Loucy (cell line): ENCODE data around the gene PCSK2.

ENCODE experiments used
- H2AFZ ChIP-seq: fragments of 200-600 bp; sonication (generic); 2 replicates; pipeline ENCODE4 v1.6.0; 2016; ENCODE audit warnings: antibody characterized with exemption, mild to moderate bottlenecking, low read length, moderate library complexity
- H3F3A ChIP-seq: fragments of 200-600 bp; 2 replicates; pipeline ENCODE4 v1.6.0; 2016; ENCODE audit warnings: antibody characterized with exemption, low read depth, mild to moderate bottlenecking
- H3K27me3 ChIP-seq: fragments of 200-600 bp; sonication (generic); 2 replicates; pipeline ENCODE4 v1.6.1; 2014; ENCODE audit warnings: low read length, mild to moderate bottlenecking; ENCODE audit not compliant: insufficient read depth, poor library complexity, severe bottlenecking
- H3K36me3 ChIP-seq: fragments of 200-600 bp; sonication (generic); 2 replicates; pipeline ENCODE4 v1.6.1; 2016; ENCODE audit warnings: low read length; ENCODE audit not compliant: insufficient read depth
- H3K4me1 ChIP-seq: fragments of 200-600 bp; sonication (generic); 2 replicates; pipeline ENCODE4 v1.5.1; 2014; ENCODE audit warnings: low read length, mild to moderate bottlenecking; ENCODE audit not compliant: insufficient read depth, poor library complexity, severe bottlenecking
- H3K4me2 ChIP-seq: fragments of 200-600 bp; sonication (generic); 2 replicates; pipeline ENCODE4 v1.6.0; 2014; ENCODE audit warnings: antibody characterized with exemption, low read length, low read depth, mild to moderate bottlenecking; ENCODE audit not compliant: poor library complexity, severe bottlenecking
- H3K4me3 ChIP-seq: fragments of 200-600 bp; sonication (generic); 2 replicates; pipeline ENCODE4 v1.5.1; 2014; ENCODE audit warnings: low read length, mild to moderate bottlenecking, mixed read lengths; ENCODE audit not compliant: poor library complexity, severe bottlenecking
- H3K79me2 ChIP-seq: fragments of 200-600 bp; sonication (generic); 2 replicates; pipeline ENCODE4 v1.6.1; 2014; ENCODE audit warnings: low read length; ENCODE audit not compliant: insufficient read depth
- H3K9ac ChIP-seq: fragments of 200-600 bp; sonication (generic); 2 replicates; pipeline ENCODE4 v1.6.0; 2014; ENCODE audit warnings: mild to moderate bottlenecking, low read depth, low read length, moderate library complexity; ENCODE audit not compliant: poor library complexity, severe bottlenecking
- H3K9me2 ChIP-seq: fragments of 200-600 bp; sonication (generic); replicated peaks from 2 replicates; pipeline ENCODE4 v1.6.1; 2016; ENCODE audit warnings: low read depth, low read length, mixed read lengths
- H3K9me3 ChIP-seq: fragments of 200-600 bp; sonication (generic); 2 replicates; pipeline ENCODE4 v1.6.1; 2014; ENCODE audit warnings: mild to moderate bottlenecking, antibody characterized with exemption, low read length, low read depth; ENCODE audit not compliant: insufficient read depth
- H4K20me1 ChIP-seq: fragments of 200-600 bp; sonication (generic); 2 replicates; pipeline ENCODE4 v1.6.0; 2014; ENCODE audit warnings: antibody characterized with exemption, low read length, mild to moderate bottlenecking; ENCODE audit not compliant: insufficient read depth, poor library complexity, severe bottlenecking
- EZH2phosphoT487 ChIP-seq: fragments of 200-600 bp; IDR thresholded peaks from 2 replicates; pipeline ENCODE4 v1.6.1; 2018; ENCODE audit warnings: antibody characterized with exemption, mild to moderate bottlenecking, moderate library complexity, borderline replicate concordance
- TF ChIP-seq, protein P1 (sequence below): fragments of 200-600 bp; sonication (generic); conservative IDR thresholded peaks from 2 replicates; pipeline ENCODE4 v1.5.1; 2014; ENCODE audit warnings: mild to moderate bottlenecking, antibody characterized with exemption, low read length

PCSK2 gene

GRCh38 chr20:17493173-17493572 is 266.3 kb downstream of the PCSK2 start:
- Histone ChIP-seq H3K79me2 (no peaks in the 10 kb centered on the region), H3K27me3 (no peaks in the 10 kb centered on the region), H3K9me2 (no peaks in the 10 kb centered on the region), H3K36me3 (no peaks in the 10 kb centered on the region), H3F3A (no peaks in the 10 kb centered on the region), H2AFZ (no peak overlapping the region), H3K9ac (no peak overlapping the region), H3K4me3 (no peak overlapping the region), H3K9me3 (no peaks in the 10 kb centered on the region), H3K4me2 (no peak overlapping the region), H4K20me1 (no peaks in the 10 kb centered on the region), H3K4me1 (no peaks in the 10 kb centered on the region)
- no peak for TF ChIP-seq EZH2phosphoT487
- TF ChIP-seq, protein P1, sequence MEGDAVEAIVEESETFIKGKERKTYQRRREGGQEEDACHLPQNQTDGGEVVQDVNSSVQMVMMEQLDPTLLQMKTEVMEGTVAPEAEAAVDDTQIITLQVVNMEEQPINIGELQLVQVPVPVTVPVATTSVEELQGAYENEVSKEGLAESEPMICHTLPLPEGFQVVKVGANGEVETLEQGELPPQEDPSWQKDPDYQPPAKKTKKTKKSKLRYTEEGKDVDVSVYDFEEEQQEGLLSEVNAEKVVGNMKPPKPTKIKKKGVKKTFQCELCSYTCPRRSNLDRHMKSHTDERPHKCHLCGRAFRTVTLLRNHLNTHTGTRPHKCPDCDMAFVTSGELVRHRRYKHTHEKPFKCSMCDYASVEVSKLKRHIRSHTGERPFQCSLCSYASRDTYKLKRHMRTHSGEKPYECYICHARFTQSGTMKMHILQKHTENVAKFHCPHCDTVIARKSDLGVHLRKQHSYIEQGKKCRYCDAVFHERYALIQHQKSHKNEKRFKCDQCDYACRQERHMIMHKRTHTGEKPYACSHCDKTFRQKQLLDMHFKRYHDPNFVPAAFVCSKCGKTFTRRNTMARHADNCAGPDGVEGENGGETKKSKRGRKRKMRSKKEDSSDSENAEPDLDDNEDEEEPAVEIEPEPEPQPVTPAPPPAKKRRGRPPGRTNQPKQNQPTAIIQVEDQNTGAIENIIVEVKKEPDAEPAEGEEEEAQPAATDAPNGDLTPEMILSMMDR = no peak

GRCh38 chr20:17494201-17494600 is 267.4 kb downstream of the PCSK2 start:
- no peak overlapping the region for H2AFZ ChIP-seq
- no peak overlapping the region for H3K4me3 ChIP-seq
- no peaks in the 10 kb centered on the region for H3K4me1 ChIP-seq
- no peaks in the 10 kb centered on the region for H3K79me2 ChIP-seq
- no peaks in the 10 kb centered on the region for H3K9me3 ChIP-seq
- no peaks in the 10 kb centered on the region for H3K27me3 ChIP-seq
- no peaks in the 10 kb centered on the region for H4K20me1 ChIP-seq
- no peaks in the 10 kb centered on the region for H3K9me2 ChIP-seq
- no peak for TF ChIP-seq EZH2phosphoT487
- TF ChIP-seq, protein P1 = no peak
- H3K4me2 ChIP-seq = no peak overlapping the region
- no peak overlapping the region for H3K9ac ChIP-seq
- no peaks in the 10 kb centered on the region for H3F3A ChIP-seq
- no peaks in the 10 kb centered on the region for H3K36me3 ChIP-seq

GRCh38 chr20:17495826-17496225 is 269.0 kb downstream of the PCSK2 start:
- Histone ChIP-seq H3K36me3 (no peaks in the 10 kb centered on the region), H3K4me3 (no peak overlapping the region), H3K27me3 (no peaks in the 10 kb centered on the region), H3F3A (no peaks in the 10 kb centered on the region), H4K20me1 (no peaks in the 10 kb centered on the region), H3K9ac (no peak overlapping the region), H2AFZ (no peak overlapping the region), H3K4me1 (no peaks in the 10 kb centered on the region), H3K79me2 (no peaks in the 10 kb centered on the region), H3K9me2 (no peaks in the 10 kb centered on the region), H3K9me3 (no peaks in the 10 kb centered on the region), H3K4me2 (no peak overlapping the region)
- TF ChIP-seq, protein P1 = no peak
- no peak for TF ChIP-seq EZH2phosphoT487
